ENCODE measurements around the gene OR13C3. TPM values are rescaled to one million over a fixed set of nuclear protein-coding genes. Genes with fewer than 3 reads are reported as not detected.

OR13C3 gene
- total and polyA plus RNA-seq, 2 of the 4 experiments (the other 2 are of a cell fraction), result not detected

- CTCF ChIA-PET, result no interaction called here
- POLR2A ChIA-PET (ENCODE audit: unreplicated experiment), result no interaction called here
- Histone ChIP-seq H2BK20ac (ENCODE audit: low read depth, low read length) (no peak within 1 kb of the TSS), H4K20me1 (ENCODE audit: insufficient read depth, low read length) (no peaks in the 10 kb centered on the region), H3K4me3 (ENCODE audit: insufficient read depth, low read depth, low read length) (no peak within 1 kb of the TSS), H3K9me1 (ENCODE audit: insufficient read depth, low read length) (no peaks in the 10 kb centered on the region), H2AK5ac (ENCODE audit: low read depth, low read length) (no peak within 1 kb of the TSS), H3K79me1 (ENCODE audit: low read depth in 1 of 2, low read length in 2 of 2) (no peaks in the 10 kb centered on the region), H3K4ac (ENCODE audit: low read depth, low read length) (no peak within 1 kb of the TSS), H2AFZ (replicated peaks; ENCODE audit: low read length, poor library complexity) (no peak within 1 kb of the TSS), H3K4me1 (ENCODE audit: control insufficient read depth, insufficient read depth, low read length) (no peaks in the 10 kb centered on the region), H4K91ac (ENCODE audit: insufficient read depth, low read depth, low read length) (no peak within 1 kb of the TSS), H2BK15ac (ENCODE audit: low read depth, low read length) (no peak within 1 kb of the TSS), H3K23ac (ENCODE audit: low read depth, low read length) (no peak within 1 kb of the TSS), H3K27ac (ENCODE audit: insufficient read depth, low read length) (no peak within 1 kb of the TSS), H2BK5ac (ENCODE audit: low read depth, low read length, poor library complexity, severe bottlenecking) (no peak within 1 kb of the TSS), H3K9me3 (ENCODE audit: control insufficient read depth, insufficient read depth, low read length) (peaks cover 4% of the 10 kb centered on the region; the same call in 1 of the 2 replicates), H3K9ac (ENCODE audit: low read depth, low read length) (no peak within 1 kb of the TSS), H3K18ac (ENCODE audit: low read depth, low read length) (no peak within 1 kb of the TSS), H3K36me3 (ENCODE audit: control insufficient read depth, insufficient read depth, low read length) (no peaks in the 10 kb centered on the region), H3K27me3 (ENCODE audit: control insufficient read depth, insufficient read depth, low read length) (no peaks in the 10 kb centered on the region), H3K56ac (ENCODE audit: extremely low read depth, insufficient read depth, low read length) (no peak within 1 kb of the TSS), H2BK120ac (ENCODE audit: low read depth, low read length) (no peak within 1 kb of the TSS), H3K14ac (replicated peaks; ENCODE audit: low read depth, low read length) (no peak within 1 kb of the TSS), H4K8ac (ENCODE audit: low read depth in 2 of 2, low read length in 2 of 2) (no peak within 1 kb of the TSS), H3K4me2 (ENCODE audit: low read depth, low read length) (no peak within 1 kb of the TSS), H4K5ac (ENCODE audit: low read depth, low read length) (no peak within 1 kb of the TSS), H2AK9ac (replicated peaks; ENCODE audit: low read depth, low read length, poor library complexity) (no peak within 1 kb of the TSS)
- dilution Hi-C loops (cut with HindIII; ENCODE audit: low sequenced_read_pairs, unreplicated experiment), result no loop called here
- in situ Hi-C loops (cut with MboI; ENCODE audit: low sequenced_read_pairs), result no loop called here
- TF ChIP-seq SMC3 (IDR thresholded peaks at IDR 0.05; ENCODE audit: low read depth, low read length) (no peak), POLR2A (IDR thresholded peaks at IDR 0.05; ENCODE audit: low read depth, low read length) (no peak), CHD1 (IDR thresholded peaks at IDR 0.05; ENCODE audit: low read depth, low read length) (no peak), FOS (IDR thresholded peaks at IDR 0.05; ENCODE audit: low read depth, low read length) (no peak), MXI1 (IDR thresholded peaks at IDR 0.05; ENCODE audit: borderline replicate concordance, low read depth, low read length) (no peak), MAFK (IDR thresholded peaks at IDR 0.05; ENCODE audit: low read depth, low read length) (no peak), ELK1 (IDR thresholded peaks at IDR 0.05; ENCODE audit: borderline replicate concordance, low read depth, low read length) (no peak), RFX5 (IDR thresholded peaks at IDR 0.05; ENCODE audit: low read depth, low read length) (no peak), CEBPB (IDR thresholded peaks at IDR 0.05; ENCODE audit: low read depth, low read length) (no peak), CTCF (conservative IDR thresholded peaks at IDR 0.05; ENCODE audit: low read depth, low read length) (no peak), MAZ (IDR thresholded peaks at IDR 0.05; ENCODE audit: borderline replicate concordance, low read depth, low read length) (no peak), BHLHE40 (IDR thresholded peaks at IDR 0.05; ENCODE audit: low read depth, low read length) (no peak), RCOR1 (IDR thresholded peaks at IDR 0.05; ENCODE audit: insufficient replicate concordance, low read length) (no peak)
- TF ChIP-seq, protein P1, sequence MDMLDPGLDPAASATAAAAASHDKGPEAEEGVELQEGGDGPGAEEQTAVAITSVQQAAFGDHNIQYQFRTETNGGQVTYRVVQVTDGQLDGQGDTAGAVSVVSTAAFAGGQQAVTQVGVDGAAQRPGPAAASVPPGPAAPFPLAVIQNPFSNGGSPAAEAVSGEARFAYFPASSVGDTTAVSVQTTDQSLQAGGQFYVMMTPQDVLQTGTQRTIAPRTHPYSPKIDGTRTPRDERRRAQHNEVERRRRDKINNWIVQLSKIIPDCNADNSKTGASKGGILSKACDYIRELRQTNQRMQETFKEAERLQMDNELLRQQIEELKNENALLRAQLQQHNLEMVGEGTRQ (IDR thresholded peaks at IDR 0.05; ENCODE audit: low read depth, low read length), result no peak
- intact Hi-C loops (cut with micrococcal nuclease), result no loop called here
- no TSS peak for BruUV-seq (replicated peaks)
- ATAC-seq (ENCODE audit: low read depth) (no peak), DNase-seq (no peak)
These were observed 9.5 kb downstream of the OR13C3 start, which contains the start of gene OR13C4 for GRCh38 chr9:104527109-104527508. Gene OR13C4, minus strand, starts transcription at chr9:104527209. Its CDS starts 0 bp downstream, at chr9:104527209.
